ENCODE measurements around the gene GALNT16.
A peak's percentile ranks its signal among the peaks of the same experiment; 100 is the strongest.

Gene GALNT16

GRCh38 chr14:69260190-69260860 is 367 bp downstream of the GALNT16 start:
- Histone ChIP-seq H3K27me3 (ENCODE audit: insufficient read depth, poor library complexity, severe bottlenecking) (peaks cover 11% of the 10 kb centered on the region), H3K4me3 (replicated peaks; ENCODE audit: insufficient read depth, low read length) (peak overlapping the region; percentile 21), H3K27ac (replicated peaks) (no peak overlapping the region)
- TF ChIP-seq SPI1 (IDR thresholded peaks at IDR 0.05; ENCODE audit: borderline replicate concordance, low read depth) (no peak), REST (IDR thresholded peaks at IDR 0.05; ENCODE audit: insufficient replicate concordance, low read depth) (no peak), POLR2AphosphoS5 (IDR thresholded peaks at IDR 0.05; ENCODE audit: low read depth) (no peak), GABPA (IDR thresholded peaks at IDR 0.05; ENCODE audit: low read depth) (no peak)
- TF ChIP-seq, protein P1, sequence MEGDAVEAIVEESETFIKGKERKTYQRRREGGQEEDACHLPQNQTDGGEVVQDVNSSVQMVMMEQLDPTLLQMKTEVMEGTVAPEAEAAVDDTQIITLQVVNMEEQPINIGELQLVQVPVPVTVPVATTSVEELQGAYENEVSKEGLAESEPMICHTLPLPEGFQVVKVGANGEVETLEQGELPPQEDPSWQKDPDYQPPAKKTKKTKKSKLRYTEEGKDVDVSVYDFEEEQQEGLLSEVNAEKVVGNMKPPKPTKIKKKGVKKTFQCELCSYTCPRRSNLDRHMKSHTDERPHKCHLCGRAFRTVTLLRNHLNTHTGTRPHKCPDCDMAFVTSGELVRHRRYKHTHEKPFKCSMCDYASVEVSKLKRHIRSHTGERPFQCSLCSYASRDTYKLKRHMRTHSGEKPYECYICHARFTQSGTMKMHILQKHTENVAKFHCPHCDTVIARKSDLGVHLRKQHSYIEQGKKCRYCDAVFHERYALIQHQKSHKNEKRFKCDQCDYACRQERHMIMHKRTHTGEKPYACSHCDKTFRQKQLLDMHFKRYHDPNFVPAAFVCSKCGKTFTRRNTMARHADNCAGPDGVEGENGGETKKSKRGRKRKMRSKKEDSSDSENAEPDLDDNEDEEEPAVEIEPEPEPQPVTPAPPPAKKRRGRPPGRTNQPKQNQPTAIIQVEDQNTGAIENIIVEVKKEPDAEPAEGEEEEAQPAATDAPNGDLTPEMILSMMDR (IDR thresholded peaks at IDR 0.05; ENCODE audit: insufficient read depth, low read length): no peak
- DNase-seq (ENCODE audit: low read depth in 1 of 2, low spot score in 1 of 2): no peak

GRCh38 chr14:69260861-69261564 is 1.1 kb downstream of the GALNT16 start:
- Histone ChIP-seq H3K4me3 (replicated peaks; ENCODE audit: insufficient read depth, low read length) (peak overlapping the region; percentile 14; the same call in 1 of the 2 replicates), H3K27ac (replicated peaks) (no peak overlapping the region), H3K27me3 (ENCODE audit: insufficient read depth, poor library complexity, severe bottlenecking) (peaks cover 11% of the 10 kb centered on the region)
- DNase-seq (ENCODE audit: low read depth in 1 of 2, low spot score in 1 of 2): no peak
- TF ChIP-seq REST (IDR thresholded peaks at IDR 0.05; ENCODE audit: insufficient replicate concordance, low read depth) (no peak), SPI1 (IDR thresholded peaks at IDR 0.05; ENCODE audit: borderline replicate concordance, low read depth) (no peak), POLR2AphosphoS5 (IDR thresholded peaks at IDR 0.05; ENCODE audit: low read depth) (no peak), GABPA (IDR thresholded peaks at IDR 0.05; ENCODE audit: low read depth) (no peak)
- TF ChIP-seq, protein P1 (IDR thresholded peaks at IDR 0.05; ENCODE audit: insufficient read depth, low read length): no peak

DNA sequence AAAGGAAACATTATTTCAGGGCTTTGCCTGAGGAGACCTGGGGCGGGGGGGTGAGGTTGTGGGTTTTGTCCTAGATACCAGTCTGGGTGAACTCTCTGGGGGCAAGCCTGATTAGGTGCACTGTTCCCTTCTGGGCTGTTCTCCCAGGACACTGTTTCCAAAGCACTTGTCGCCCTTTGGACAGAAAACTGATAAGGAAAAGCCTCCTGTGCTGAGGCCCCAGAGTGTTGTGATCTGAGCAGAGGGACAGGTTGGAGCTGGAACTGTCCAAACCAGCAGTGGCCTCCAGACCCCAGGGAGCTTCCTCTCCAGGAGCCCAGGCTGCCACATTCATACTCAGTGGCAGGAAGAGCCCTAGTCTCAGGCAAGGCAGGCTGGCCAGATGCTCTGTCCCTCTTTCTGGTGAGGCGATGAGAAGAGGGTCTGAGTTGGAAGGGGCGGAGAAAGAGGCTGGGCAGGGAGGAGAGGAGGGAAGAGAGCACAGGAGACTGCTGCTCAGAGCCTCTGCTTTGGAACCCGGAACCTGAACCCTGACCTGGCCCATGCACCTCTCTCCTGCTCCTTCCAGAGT is 1.9 kb downstream of the GALNT16 start:
- TF ChIP-seq, protein P1 (IDR thresholded peaks at IDR 0.05; ENCODE audit: insufficient read depth, low read length): no peak
- TF ChIP-seq REST (IDR thresholded peaks at IDR 0.05; ENCODE audit: insufficient replicate concordance, low read depth): no peak
- TF ChIP-seq GABPA (IDR thresholded peaks at IDR 0.05; ENCODE audit: low read depth): no peak
- no peak for TF ChIP-seq POLR2AphosphoS5 (IDR thresholded peaks at IDR 0.05; ENCODE audit: low read depth)
- no peak for TF ChIP-seq SPI1 (IDR thresholded peaks at IDR 0.05; ENCODE audit: borderline replicate concordance, low read depth)
- DNase-seq (ENCODE audit: low read depth in 1 of 2, low spot score in 1 of 2): no peak
- H3K27ac ChIP-seq (replicated peaks): no peak overlapping the region
- H3K4me3 ChIP-seq (replicated peaks; ENCODE audit: insufficient read depth, low read length): no peak overlapping the region
- peaks cover 11% of the 10 kb centered on the region for H3K27me3 ChIP-seq (ENCODE audit: insufficient read depth, poor library complexity, severe bottlenecking)
